GM12892 (cell line): ENCODE results near the gene MACC1.

ENCODE experiments used
- POLR2A ChIP-seq: IDR thresholded peaks from 2 replicates; pipeline ENCODE4 v1.6.1; 2011; ENCODE audit warnings: low read depth, low read length, control low read depth
- TAF1 ChIP-seq: IDR thresholded peaks from 2 replicates; pipeline ENCODE4 v1.6.1; 2011; ENCODE audit warnings: low read depth, mild to moderate bottlenecking, control low read depth, low read length, borderline replicate concordance

DNA sequence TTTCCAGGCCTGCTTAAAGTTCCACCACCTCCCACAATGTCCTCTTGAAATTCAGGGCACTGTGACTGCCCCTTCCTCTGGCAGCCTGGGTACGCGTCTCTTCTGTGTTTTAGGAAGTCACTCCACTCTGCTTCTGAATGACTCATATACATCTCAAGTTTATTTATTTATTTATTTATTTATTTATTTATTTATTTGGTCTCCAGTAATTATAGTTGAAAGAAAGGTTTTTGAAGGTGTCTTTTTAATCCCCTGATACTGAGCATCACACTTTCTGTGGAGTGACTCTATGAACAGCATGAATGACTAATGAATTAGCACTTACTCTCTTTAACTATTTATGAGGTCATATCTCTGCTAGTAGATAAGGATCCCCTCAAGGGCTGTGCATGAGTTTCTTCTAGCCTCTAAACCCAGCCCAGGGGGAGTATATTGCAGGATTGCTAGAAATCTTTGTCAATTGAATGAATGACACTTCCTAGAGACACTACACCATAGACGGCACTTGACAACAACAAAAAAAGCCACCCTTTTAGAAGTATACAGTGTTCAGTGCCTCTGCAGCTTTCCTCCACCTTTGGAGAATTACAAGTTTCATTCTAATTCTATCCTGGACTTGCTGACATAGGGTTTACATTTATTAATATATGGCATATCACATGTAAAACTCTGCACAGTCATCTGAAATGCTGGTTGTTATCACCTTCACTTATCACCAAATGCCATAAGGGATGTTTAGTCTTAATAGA lies 2.1 kb downstream of the MACC1 start:
- TF ChIP-seq POLR2A (peak; percentile 41; the same call in 1 of the 2 replicates), TAF1 (no peak)
